Smooth muscle cell (in vitro differentiated cells): ENCODE measurements around the gene TJP3. TPM values are rescaled to one million over a fixed set of nuclear protein-coding genes. Genes with fewer than 3 reads are reported as not detected.

ENCODE experiments used
- DNase-seq: peaks from one replicate; lab custom pipeline; 2025; ENCODE audit not compliant: unreplicated experiment; lab: John Stamatoyannopoulos, UW
- H2AFZ ChIP-seq: fragments of 200-600 bp; sonication (generic); 2 replicates; pipeline ENCODE4 v1.6.0; 2016; ENCODE audit warnings: antibody characterized with exemption, low read depth, mild to moderate bottlenecking
- H3F3A ChIP-seq: fragments of 200-600 bp; sonication (generic); 2 replicates; pipeline ENCODE4 v1.6.0; 2017; ENCODE audit warnings: antibody characterized with exemption, low read depth
- H3K27ac ChIP-seq: fragments of 200-600 bp; sonication (generic); 2 replicates; pipeline ENCODE4 v1.5.1; 2016; ENCODE audit warnings: low read depth, mild to moderate bottlenecking
- H3K27me3 ChIP-seq: fragments of 200-600 bp; sonication (generic); 2 replicates; pipeline ENCODE4 v1.6.1; 2016; ENCODE audit warnings: low read depth, mild to moderate bottlenecking
- H3K36me3 ChIP-seq: fragments of 200-600 bp; sonication (generic); 2 replicates; pipeline ENCODE4 v1.5.1; 2016; ENCODE audit warnings: low read depth
- H3K4me1 ChIP-seq: fragments of 200-600 bp; sonication (generic); 2 replicates; pipeline ENCODE4 v1.5.1; 2016; ENCODE audit warnings: low read depth
- H3K4me2 ChIP-seq: fragments of 200-600 bp; sonication (generic); 2 replicates; pipeline ENCODE4 v1.6.0; 2016; ENCODE audit warnings: mild to moderate bottlenecking
- H3K4me3 ChIP-seq: fragments of 200-600 bp; sonication (generic); 2 replicates; pipeline ENCODE4 v1.5.1; 2016; ENCODE audit warnings: mild to moderate bottlenecking
- H3K79me2 ChIP-seq: fragments of 200-600 bp; sonication (generic); 2 replicates; pipeline ENCODE4 v1.6.0; 2016; ENCODE audit warnings: low read depth, mild to moderate bottlenecking
- H3K9ac ChIP-seq: fragments of 200-600 bp; sonication (generic); 2 replicates; pipeline ENCODE4 v1.6.0; 2016; ENCODE audit warnings: low read depth
- H3K9me3 ChIP-seq: fragments of 200-600 bp; sonication (generic); replicated peaks from 2 replicates; pipeline ENCODE4 v1.5.1; 2016; ENCODE audit warnings: low read depth
- H4K20me1 ChIP-seq: fragments of 200-600 bp; sonication (generic); 2 replicates; pipeline ENCODE4 v1.6.0; 2016; ENCODE audit warnings: low read depth
- WGBS: methylation state at CpG from one replicate; pipeline ENCODE4 v1.1.7; 2016; ENCODE audit warnings: low lambda C conversion rate; 5-methylcytosine and 5-hydroxymethylcytosine counted together
- polyA plus RNA-seq: library from polyadenylated mRNA; unstranded; fragments of >200 nt; fragmentation: Nextera tagmentation; extraction: Ambion mirVana; gene quantifications from 2 replicates; pipeline ENCODE4 v1.2.1, GENCODE V29; 2016
- total RNA-seq: library from RNA; depleted of rRNA; stranded (reverse); fragments of >200 nt; gene quantifications from 2 replicates; pipeline ENCODE4 v1.2.3, GENCODE V29; 2014
- TF ChIP-seq, protein P1 (sequence below): fragments of 200-600 bp; sonication (generic); IDR thresholded peaks from 2 replicates; pipeline ENCODE4 v1.5.1; 2017; ENCODE audit warnings: borderline replicate concordance, mild to moderate bottlenecking, antibody characterized with exemption; ENCODE audit not compliant: insufficient read depth, poor library complexity, severe bottlenecking

The TJP3 gene
- total and polyA plus RNA-seq, 2 experiments from 2014 or later: 1.2 to 6.2 TPM

DNA sequence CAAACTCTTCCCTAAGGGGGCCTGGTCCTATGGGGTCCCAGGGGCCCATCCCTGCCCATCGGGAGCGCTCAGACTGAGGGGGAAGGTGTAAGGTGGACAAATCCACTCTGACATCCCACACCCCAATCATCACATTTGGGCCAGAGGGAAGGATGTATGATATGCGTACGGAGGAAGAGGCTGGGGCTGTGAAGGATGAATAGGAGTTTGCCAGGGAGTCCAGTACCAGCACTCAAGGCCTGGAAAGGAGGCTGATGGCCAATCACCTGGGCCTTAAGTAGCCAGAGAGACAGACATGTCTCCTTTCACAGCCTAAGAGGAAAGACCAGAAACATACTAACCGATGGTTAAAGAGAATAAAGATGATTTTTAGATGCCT, 14.9 kb downstream of the TJP3 start:
- WGBS: 68% methylated on average over 5 of the region's 5 CpGs
- no peak overlapping the region for H3K4me2 ChIP-seq
- TF ChIP-seq, protein P1, sequence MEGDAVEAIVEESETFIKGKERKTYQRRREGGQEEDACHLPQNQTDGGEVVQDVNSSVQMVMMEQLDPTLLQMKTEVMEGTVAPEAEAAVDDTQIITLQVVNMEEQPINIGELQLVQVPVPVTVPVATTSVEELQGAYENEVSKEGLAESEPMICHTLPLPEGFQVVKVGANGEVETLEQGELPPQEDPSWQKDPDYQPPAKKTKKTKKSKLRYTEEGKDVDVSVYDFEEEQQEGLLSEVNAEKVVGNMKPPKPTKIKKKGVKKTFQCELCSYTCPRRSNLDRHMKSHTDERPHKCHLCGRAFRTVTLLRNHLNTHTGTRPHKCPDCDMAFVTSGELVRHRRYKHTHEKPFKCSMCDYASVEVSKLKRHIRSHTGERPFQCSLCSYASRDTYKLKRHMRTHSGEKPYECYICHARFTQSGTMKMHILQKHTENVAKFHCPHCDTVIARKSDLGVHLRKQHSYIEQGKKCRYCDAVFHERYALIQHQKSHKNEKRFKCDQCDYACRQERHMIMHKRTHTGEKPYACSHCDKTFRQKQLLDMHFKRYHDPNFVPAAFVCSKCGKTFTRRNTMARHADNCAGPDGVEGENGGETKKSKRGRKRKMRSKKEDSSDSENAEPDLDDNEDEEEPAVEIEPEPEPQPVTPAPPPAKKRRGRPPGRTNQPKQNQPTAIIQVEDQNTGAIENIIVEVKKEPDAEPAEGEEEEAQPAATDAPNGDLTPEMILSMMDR: no peak
- no peak overlapping the region for H3K27ac ChIP-seq
- H3K36me3 ChIP-seq: no peaks in the 10 kb centered on the region
- peaks cover 41% of the 10 kb centered on the region for H3K27me3 ChIP-seq
- H3K4me1 ChIP-seq: peaks cover 7% of the 10 kb centered on the region
- H2AFZ ChIP-seq: no peak overlapping the region
- H3K9ac ChIP-seq: no peak overlapping the region
- H3K9me3 ChIP-seq: no peaks in the 10 kb centered on the region
- no peak for DNase-seq
- no peaks in the 10 kb centered on the region for H4K20me1 ChIP-seq
- H3K79me2 ChIP-seq: no peaks in the 10 kb centered on the region
- H3F3A ChIP-seq: no peaks in the 10 kb centered on the region
- H3K4me3 ChIP-seq: no peak overlapping the region

DNA sequence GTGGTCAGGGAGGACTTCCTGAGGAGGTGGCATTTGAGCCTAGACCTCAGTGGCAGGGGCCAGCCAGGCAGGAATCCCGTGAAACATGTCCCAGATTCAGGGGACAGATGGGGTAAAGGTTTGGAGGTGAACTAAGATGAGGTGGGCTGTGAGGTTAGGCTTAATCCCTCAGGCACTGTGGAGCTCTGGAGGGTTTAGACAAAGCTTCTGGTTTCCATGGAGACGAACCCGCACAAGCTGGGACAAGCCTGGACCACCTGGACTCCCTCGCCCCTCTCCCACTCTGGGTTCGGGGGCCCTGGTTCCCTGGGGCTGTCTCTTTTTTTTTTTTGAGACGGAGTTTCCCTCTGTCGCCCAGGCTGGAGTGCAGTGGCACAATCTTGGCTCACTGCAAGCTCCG, 15.7 kb downstream of the TJP3 start:
- peaks cover 7% of the 10 kb centered on the region for H3K4me1 ChIP-seq
- H3K27ac ChIP-seq: no peak overlapping the region
- no peak overlapping the region for H3K4me2 ChIP-seq
- H3K9me3 ChIP-seq: no peaks in the 10 kb centered on the region
- peaks cover 41% of the 10 kb centered on the region for H3K27me3 ChIP-seq
- no peak for DNase-seq
- H3K79me2 ChIP-seq: no peaks in the 10 kb centered on the region
- WGBS: 60% methylated on average over 7 of the region's 8 CpGs
- H3K4me3 ChIP-seq: no peak overlapping the region
- H3F3A ChIP-seq: no peaks in the 10 kb centered on the region
- no peaks in the 10 kb centered on the region for H4K20me1 ChIP-seq
- no peak overlapping the region for H2AFZ ChIP-seq
- TF ChIP-seq, protein P1: no peak
- no peaks in the 10 kb centered on the region for H3K36me3 ChIP-seq
- no peak overlapping the region for H3K9ac ChIP-seq

DNA sequence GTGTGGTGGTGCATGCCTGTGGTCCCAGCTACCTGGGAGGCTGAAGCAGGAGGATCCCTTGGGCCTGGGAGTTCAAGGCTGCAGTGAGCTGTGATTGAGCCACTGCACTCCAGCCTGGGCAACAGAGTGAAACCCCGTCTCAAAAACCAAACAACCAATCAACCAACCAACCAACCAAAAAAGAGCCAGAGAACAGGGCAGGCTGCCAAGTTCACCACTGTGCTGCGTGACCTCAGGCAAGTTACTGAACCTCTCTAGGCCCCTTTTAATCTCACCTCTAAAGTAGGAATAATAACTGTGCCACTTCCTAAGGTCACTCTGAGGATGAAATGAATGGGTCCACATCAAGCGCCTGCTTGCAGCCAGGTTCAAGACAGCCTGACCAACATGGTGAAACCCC, 16.9 kb downstream of the TJP3 start:
- Histone ChIP-seq H3K4me1 (peaks cover 7% of the 10 kb centered on the region), H3K4me3 (no peak overlapping the region), H3K9ac (no peak overlapping the region), H2AFZ (no peak overlapping the region), H3F3A (no peaks in the 10 kb centered on the region), H3K36me3 (no peaks in the 10 kb centered on the region), H3K79me2 (no peaks in the 10 kb centered on the region), H3K9me3 (no peaks in the 10 kb centered on the region), H4K20me1 (no peaks in the 10 kb centered on the region), H3K4me2 (no peak overlapping the region), H3K27ac (no peak overlapping the region), H3K27me3 (peaks cover 41% of the 10 kb centered on the region)
- WGBS: 88% methylated on average over 3 of the region's 3 CpGs
- no peak for DNase-seq
- TF ChIP-seq, protein P1: no peak

DNA sequence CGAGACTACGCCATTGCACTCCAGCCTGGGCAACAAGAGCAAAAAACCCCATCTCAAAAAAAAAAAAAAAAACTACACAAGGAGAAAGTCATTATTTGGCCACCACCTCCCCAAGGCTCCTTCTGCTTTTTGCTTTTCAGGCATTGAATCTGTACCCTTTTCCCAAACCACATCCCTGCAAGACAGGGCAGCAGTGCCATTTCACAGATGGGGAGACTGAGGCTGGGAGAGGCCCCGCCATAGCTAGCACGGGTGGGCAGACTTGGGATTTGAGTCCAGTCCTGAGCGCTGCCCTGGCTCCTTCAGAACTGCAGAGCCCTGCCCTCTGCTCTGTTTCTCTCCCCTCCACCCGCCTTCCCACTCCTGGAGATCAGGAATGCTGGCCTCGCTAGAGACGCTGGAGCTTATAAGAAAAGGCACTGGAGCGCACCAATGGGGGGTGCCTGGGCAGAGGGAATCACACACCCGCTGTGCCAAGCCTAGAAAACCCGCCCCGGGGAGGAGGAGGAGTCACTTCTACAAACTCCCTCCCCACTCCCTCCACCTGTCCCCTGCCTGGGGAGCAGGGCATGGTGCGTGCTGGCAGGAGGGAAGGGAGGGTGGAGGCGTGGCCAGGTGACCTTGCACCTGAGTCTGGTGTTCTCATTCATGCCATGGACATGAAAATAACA, 17.6 kb downstream of the TJP3 start:
- H3K27ac ChIP-seq: no peak overlapping the region
- H3K79me2 ChIP-seq: no peaks in the 10 kb centered on the region
- H3K4me2 ChIP-seq: no peak overlapping the region
- H3K4me3 ChIP-seq: no peak overlapping the region
- no peaks in the 10 kb centered on the region for H3K36me3 ChIP-seq
- no peaks in the 10 kb centered on the region for H3F3A ChIP-seq
- TF ChIP-seq, protein P1: no peak
- peaks cover 7% of the 10 kb centered on the region for H3K4me1 ChIP-seq
- no peak for DNase-seq
- H3K27me3 ChIP-seq: peaks cover 41% of the 10 kb centered on the region
- H3K9me3 ChIP-seq: no peaks in the 10 kb centered on the region
- no peak overlapping the region for H3K9ac ChIP-seq
- no peaks in the 10 kb centered on the region for H4K20me1 ChIP-seq
- WGBS: 42% methylated on average over 12 of the region's 14 CpGs
- H2AFZ ChIP-seq: no peak overlapping the region
